Left ventricle myocardium inferior (tissue), 1 donor: Measurements from ENCODE around the gene TEX14. TPM values are rescaled to one million over a fixed set of nuclear protein-coding genes. Genes with fewer than 3 reads are reported as not detected.
"Not testable (repeated sequence)": the region's sequence is repeated elsewhere in the genome, so short reads cannot be mapped to it uniquely, and the experiment has no call there.

Experiments
- DNase-seq: peaks from one replicate; pipeline ENCODE4 v3.0.0-alpha.2; 2020
- H3K27ac ChIP-seq: fragments of 200-600 bp; replicated peaks from 2 replicates; pipeline ENCODE4 v1.8.0; 2021
- H3K27me3 ChIP-seq: fragments of 200-600 bp; 2 replicates; pipeline ENCODE4 v1.8.0; 2021; ENCODE audit warnings: low read depth
- H3K36me3 ChIP-seq: fragments of 200-600 bp; 2 replicates; pipeline ENCODE4 v1.8.0; 2021
- H3K4me1 ChIP-seq: fragments of 200-600 bp; 2 replicates; pipeline ENCODE4 v1.8.0; 2021
- H3K4me3 ChIP-seq: fragments of 200-600 bp; 2 replicates; pipeline ENCODE4 v1.8.0; 2021; ENCODE audit warnings: mild to moderate bottlenecking, moderate library complexity
- H3K9me3 ChIP-seq: fragments of 200-600 bp; replicated peaks from 2 replicates; pipeline ENCODE4 v1.8.0; 2021
- CTCF ChIP-seq: fragments of 200-600 bp; IDR thresholded peaks from 2 replicates; pipeline ENCODE4 v1.8.0; 2021; ENCODE audit warnings: antibody characterized with exemption, mild to moderate bottlenecking, borderline replicate concordance
- intact Hi-C: fragments of 100-400 bp; cut with micrococcal nuclease; formaldehyde crosslinking; loops from one replicate; pipeline ENCODE4 v1.11.0; 2022
- total RNA-seq: library from RNA; stranded (reverse); fragmentation: NEBNext Ultra II Directional; extraction: Animal tissue kit (Norgen Biotek cat#: 25700); gene quantifications from one replicate; pipeline ENCODE4 v1.2.1, GENCODE V29; 2021
- donor health status: DM: no; HTN: yes; CAD: no; lungs with severe emphysema.

TEX14 gene
- total RNA-seq, 1 donor from 2014 or later, result 0.19 TPM

- intact Hi-C loops, result no loop called here
- peaks cover 16% of the 10 kb centered on the region for H3K4me1 ChIP-seq
- no peaks in the 10 kb centered on the region for H3K36me3 ChIP-seq
- no peak for TF ChIP-seq CTCF
- no peaks in the 10 kb centered on the region for H3K27me3 ChIP-seq
- no peak for DNase-seq
- no peak overlapping the region for H3K4me3 ChIP-seq
- no peaks in the 10 kb centered on the region for H3K9me3 ChIP-seq
- H3K27ac ChIP-seq, result no peak overlapping the region
Measured at GRCh38 chr17:58688521-58688920, 3.3 kb downstream of the TEX14 start.

GRCh38 chr17:58686980-58687379 is 4.9 kb downstream of the TEX14 start:
- intact Hi-C loops, result no loop called here

GRCh38 chr17:58684462-58684861 is 7.4 kb downstream of the TEX14 start:
- DNase-seq, H3K27me3 ChIP-seq, H3K4me1 ChIP-seq, H3K27ac ChIP-seq, H3K9me3 ChIP-seq, intact Hi-C loops, H3K4me3 ChIP-seq, H3K36me3 ChIP-seq: not testable (repeated sequence)

More at GRCh38 chr17:58686980-58687379, 4.9 kb downstream of the TEX14 start:
- Histone ChIP-seq H3K27me3 (no peaks in the 10 kb centered on the region), H3K9me3 (no peaks in the 10 kb centered on the region), H3K4me3 (no peak overlapping the region), H3K27ac (no peak overlapping the region), H3K4me1 (peaks cover under 1% of the 10 kb centered on the region), H3K36me3 (no peaks in the 10 kb centered on the region)
- no peak for TF ChIP-seq CTCF
- no peak for DNase-seq

GRCh38 chr17:58684003-58684402 is 7.8 kb downstream of the TEX14 start:
- DNase-seq, result no peak
- no peaks in the 10 kb centered on the region for H3K27me3 ChIP-seq
- H3K9me3 ChIP-seq, result no peaks in the 10 kb centered on the region
- TF ChIP-seq CTCF, result no peak
- intact Hi-C loops, result no loop called here
- no peak overlapping the region for H3K4me3 ChIP-seq
- no peaks in the 10 kb centered on the region for H3K36me3 ChIP-seq
- H3K4me1 ChIP-seq, result no peaks in the 10 kb centered on the region
- no peak overlapping the region for H3K27ac ChIP-seq

GRCh38 chr17:58680038-58680369 is 11.8 kb downstream of the TEX14 start:
- Histone ChIP-seq H3K9me3 (no peaks in the 10 kb centered on the region), H3K4me3 (peak overlapping the region; percentile 37), H3K4me1 (no peaks in the 10 kb centered on the region), H3K27ac (peak overlapping the region; percentile 28), H3K27me3 (no peaks in the 10 kb centered on the region), H3K36me3 (no peaks in the 10 kb centered on the region)
- intact Hi-C loops, result no loop called here
- no peak for DNase-seq
- no peak for TF ChIP-seq CTCF

DNA sequence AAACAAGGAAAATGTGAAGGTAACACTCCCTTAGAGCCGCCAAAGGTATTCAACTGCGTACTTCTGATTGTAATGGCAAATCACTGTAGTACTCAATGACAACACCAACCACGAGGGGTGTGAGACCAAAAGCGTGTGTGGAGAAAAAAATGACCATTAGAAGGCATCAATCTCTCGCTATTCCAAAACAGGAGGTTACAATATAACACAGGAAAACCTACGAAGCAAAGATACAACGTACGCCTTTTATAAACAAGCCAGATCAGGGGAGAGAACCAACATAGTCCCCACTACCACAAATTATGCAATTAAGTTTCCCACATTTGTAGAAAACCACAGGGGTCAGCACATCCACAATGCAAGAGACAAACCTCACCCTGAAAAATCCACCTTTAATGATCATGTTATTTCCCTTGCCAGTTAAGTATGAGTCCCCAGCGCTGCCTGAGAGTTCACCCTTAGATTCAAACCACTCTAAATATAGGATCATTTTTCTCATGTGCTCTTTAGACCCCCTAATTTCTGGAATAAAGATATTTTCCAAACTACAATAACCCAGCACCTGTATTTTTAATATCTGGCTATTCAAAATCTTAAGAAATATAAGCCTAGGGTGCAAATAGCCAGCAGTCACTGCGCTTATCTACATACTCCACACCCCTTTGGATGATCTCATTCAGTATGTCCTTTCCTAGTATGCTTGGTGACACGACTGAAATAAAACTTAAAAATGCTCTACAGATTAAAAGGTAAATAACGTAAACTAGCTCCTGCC is 12.4 kb downstream of the TEX14 start:
- peak overlapping the region; percentile 37 for H3K4me3 ChIP-seq
- H3K27ac ChIP-seq, result peak overlapping the region; percentile 28
- no peaks in the 10 kb centered on the region for H3K36me3 ChIP-seq
- no peaks in the 10 kb centered on the region for H3K9me3 ChIP-seq
- no peak for DNase-seq
- no peaks in the 10 kb centered on the region for H3K27me3 ChIP-seq
- no peaks in the 10 kb centered on the region for H3K4me1 ChIP-seq
- intact Hi-C loops, result no loop called here
- TF ChIP-seq CTCF, result no peak

DNA sequence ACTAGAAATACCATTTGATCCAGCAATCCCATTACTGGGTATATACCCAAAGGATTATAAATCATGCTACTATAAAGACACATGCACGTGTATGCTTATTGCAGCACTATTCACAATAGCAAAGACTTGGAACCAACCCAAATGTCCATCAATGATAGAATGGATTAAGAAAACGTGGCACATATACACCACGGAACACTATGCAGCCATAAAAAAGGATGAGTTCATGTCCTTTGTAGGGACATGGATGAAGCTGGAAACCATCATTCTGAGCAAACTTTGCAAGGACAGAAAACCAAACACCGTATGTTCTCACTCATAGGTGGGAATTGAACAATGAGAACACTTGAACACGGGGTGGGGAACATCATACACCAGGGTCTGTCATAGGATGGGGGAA is 13.6 kb downstream of the TEX14 start:
- H3K27ac ChIP-seq, H3K9me3 ChIP-seq, DNase-seq, H3K36me3 ChIP-seq, H3K4me3 ChIP-seq, H3K27me3 ChIP-seq, intact Hi-C loops, H3K4me1 ChIP-seq: not testable (repeated sequence)
